Stimulated activated CD4-positive, alpha-beta T cell treated with anti-CD3 and anti-CD28 coated beads, Interleukin-1b, Interleukin-23, amount 100 ng/mL, for 48 hours (primary cell): ENCODE results near the gene TRIM65.
A peak's percentile ranks its signal among the peaks of the same experiment; 100 is the strongest.

Experiments
- DNase-seq: peaks from one replicate; pipeline ENCODE4 v3.0.0-alpha.2; 2020

TRIM65 gene, protein sequence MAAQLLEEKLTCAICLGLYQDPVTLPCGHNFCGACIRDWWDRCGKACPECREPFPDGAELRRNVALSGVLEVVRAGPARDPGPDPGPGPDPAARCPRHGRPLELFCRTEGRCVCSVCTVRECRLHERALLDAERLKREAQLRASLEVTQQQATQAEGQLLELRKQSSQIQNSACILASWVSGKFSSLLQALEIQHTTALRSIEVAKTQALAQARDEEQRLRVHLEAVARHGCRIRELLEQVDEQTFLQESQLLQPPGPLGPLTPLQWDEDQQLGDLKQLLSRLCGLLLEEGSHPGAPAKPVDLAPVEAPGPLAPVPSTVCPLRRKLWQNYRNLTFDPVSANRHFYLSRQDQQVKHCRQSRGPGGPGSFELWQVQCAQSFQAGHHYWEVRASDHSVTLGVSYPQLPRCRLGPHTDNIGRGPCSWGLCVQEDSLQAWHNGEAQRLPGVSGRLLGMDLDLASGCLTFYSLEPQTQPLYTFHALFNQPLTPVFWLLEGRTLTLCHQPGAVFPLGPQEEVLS

DNA sequence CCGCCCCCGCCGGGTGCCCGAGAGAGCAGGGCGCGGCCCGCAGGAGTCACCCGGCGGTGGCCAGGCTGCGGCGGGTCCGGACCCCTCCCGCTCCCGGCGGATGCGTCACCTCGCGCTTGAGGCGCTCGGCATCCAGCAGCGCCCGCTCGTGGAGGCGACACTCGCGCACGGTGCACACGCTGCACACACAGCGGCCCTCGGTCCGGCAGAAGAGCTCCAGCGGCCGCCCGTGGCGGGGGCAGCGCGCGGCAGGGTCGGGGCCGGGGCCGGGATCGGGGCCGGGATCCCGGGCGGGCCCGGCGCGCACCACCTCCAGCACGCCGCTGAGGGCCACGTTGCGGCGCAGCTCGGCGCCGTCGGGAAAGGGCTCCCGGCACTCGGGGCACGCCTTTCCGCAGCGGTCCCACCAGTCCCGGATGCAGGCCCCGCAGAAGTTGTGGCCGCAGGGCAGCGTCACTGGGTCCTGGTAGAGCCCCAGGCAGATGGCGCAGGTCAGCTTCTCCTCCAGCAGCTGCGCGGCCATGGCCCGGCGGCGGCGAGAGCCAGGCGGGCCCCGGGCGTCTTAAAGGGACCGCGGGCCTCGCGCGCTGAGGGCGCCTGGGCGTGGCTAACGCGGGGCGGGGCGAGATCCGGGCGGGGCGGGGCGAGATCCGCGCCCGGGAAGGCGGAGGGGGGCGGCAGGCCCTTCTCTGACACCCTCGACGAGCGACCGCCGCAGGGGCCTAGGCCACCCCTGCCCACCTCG is at the start of gene TRIM65:
Gene TRIM65 (minus strand): TSS at position 537 of the 745 bp plus-strand sequence. CDS start 14 bp downstream, at position 523.
- DNase-seq: peak; percentile 79

DNA sequence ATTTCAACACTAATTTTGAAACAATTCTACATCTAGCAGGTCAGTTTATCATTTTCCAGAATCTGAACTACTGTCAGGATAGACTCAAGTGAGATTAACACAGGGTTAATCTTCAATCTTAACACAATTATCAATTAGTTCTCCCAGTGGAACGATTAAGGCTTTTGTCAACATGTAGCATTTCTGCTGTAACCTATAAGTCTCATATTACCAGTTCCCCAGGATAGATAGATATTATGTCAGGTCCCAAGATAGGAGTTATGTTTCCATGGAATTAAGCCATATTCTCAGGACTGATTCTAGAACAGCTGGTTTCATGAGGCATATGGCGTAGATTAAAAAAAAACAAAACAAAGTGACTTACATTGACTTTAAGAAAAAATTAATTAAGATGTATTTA is 48.5 kb upstream of the TRIM65 start:
- DNase-seq: no peak

DNA sequence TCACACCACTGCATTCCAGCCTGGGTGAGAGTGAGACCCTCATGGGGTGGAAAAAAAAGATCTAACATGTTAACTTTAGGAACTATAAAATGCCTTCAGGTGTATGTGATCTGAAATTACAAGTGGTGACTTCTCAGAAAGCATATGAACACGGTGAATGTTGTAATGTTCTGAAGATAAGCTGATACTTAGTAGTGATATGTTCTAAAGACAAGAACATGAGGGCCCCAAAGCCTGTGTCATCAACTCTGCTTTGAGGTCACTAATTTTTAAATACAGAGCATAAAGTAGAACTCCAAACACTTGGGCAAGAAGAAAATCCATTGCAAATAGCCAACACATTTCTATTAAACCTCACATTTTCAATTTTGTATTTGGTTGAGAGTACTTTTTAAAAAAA is 46.7 kb upstream of the TRIM65 start:
- DNase-seq: no peak

DNA sequence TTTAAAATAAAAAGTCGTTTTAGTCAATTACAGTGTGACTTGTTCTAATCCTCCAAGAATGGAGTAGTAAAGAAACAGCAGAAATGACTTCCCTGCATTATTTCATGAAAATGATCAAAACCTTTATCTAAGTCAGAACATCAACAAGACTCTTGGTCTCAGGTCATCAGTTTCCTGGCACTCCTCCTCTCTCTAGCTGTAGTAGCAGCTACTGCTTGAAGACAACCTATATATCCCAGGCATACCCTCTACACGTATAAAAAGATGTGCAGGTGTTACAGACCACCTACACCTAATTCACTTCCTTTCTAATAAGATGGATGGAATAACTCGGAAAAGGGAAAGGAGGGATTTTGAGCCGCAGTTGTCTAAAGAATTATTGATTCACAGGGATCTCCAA is 45.7 kb upstream of the TRIM65 start:
- DNase-seq: no peak

DNA sequence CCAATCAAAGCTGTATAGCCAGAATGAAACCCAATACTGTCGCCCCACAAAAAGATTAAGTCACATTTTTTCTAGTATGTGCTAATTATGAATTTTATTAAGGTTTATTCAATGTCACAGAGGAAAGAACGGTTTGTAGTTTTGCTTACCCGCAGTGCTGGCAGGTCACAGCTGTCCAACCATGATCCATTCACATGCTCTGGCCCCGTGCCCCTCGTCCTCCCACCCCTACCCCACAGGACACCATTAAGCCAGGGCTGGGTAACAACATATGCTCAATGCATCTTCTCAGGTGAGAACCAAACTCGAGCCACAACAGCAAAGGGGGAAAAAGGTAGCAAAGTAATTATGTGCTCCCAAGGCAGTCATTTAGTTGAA is 44.7 kb upstream of the TRIM65 start:
- no peak for DNase-seq

DNA sequence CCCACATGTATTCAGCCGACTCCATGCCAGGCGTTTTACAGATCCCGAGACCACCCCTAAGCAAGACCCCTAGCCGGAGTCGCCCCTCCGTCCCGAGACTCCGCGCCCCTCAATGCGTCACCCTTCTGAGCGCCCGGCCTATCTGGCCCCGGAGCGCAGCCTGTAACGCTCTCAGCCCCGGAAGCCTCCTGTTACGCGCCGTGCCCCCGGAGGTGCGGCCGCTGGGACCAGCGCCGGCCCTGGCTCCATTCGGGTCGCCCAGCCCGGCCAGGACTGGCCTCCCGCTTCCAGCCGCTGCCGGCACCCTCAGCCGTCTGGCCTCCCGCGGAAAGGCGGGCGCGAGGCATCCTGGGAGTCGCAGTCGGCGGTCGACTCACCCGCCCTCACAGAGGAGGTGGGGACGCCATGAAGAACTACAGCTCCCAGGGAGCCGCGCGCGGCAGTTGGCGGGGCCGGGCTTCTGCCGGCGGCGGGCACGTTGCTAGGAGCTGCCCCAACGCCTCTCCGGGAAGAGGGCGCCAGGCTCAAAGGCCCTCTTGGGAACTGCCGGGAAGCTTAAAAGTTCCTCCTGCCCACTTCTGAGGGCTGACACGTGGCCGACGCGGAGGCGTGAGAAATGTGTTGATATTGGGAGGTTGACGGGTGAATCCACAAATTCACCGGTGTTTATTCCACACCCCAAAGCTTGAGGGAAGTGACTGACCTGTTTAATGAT is 44.1 kb upstream of the TRIM65 start, which contains the start of gene FBF1:
Gene FBF1 (minus strand): TSS at position 316 of the 715 bp plus-strand sequence. CDS start 2,893 bp downstream, outside the sequence.
- DNase-seq: peak; percentile 88

DNA sequence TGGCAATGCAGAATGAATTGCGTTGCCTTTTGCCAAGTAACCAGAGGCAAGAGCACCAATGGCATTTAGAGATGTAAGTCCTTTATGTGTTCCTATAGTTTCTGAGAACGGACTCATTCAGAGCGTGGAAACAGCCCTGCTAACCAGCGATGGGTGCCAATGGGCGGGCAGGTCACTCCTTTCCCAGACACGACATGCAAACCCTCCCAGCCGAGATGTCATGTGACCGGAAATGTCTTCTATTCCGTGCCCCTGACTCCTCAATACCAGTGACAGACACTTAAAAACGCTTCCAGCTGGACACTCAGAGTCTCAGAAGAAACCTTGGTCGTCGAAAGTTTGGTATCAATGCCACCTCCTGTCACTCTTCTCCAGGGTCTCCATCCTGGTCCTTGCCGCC is 40.9 kb upstream of the TRIM65 start:
- no peak for DNase-seq

DNA sequence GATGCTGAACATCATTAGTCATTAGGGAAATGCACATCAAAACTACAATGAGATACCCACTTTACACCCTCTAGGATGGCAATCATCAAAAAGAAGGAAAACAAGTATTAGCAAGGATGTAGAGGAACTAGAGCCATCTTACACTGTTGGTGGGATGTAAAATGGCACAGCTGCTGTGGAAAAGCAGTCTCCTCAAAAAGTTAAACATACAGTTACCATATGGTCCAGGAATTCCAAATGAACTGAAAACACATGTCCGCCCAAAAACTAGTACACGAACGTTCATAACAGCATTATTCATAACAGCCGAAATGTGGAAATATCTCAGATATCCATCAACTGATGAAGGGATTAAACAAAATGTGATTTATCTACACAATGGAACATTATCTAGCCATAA is 37.1 kb upstream of the TRIM65 start:
- DNase-seq: no peak

DNA sequence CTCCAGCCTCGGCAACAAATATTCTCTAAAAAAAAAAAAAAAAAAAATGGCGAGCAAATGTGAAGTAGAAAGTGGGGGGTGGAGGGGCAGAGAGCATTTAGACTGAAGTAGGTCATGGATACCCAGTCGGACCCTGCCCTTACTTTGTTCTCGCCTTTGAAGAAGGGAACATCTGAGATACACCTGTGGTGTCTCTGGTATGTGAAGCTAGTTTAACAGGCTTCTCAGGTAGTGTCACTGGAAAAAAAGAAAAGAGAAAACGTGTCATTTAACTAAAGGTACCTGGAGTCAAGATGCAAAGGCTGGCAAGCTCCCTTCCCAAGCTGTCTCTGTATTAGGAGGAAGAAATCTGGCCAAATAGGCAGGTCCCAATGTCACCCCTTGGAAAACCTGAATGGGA is 36.1 kb upstream of the TRIM65 start:
- DNase-seq: no peak

DNA sequence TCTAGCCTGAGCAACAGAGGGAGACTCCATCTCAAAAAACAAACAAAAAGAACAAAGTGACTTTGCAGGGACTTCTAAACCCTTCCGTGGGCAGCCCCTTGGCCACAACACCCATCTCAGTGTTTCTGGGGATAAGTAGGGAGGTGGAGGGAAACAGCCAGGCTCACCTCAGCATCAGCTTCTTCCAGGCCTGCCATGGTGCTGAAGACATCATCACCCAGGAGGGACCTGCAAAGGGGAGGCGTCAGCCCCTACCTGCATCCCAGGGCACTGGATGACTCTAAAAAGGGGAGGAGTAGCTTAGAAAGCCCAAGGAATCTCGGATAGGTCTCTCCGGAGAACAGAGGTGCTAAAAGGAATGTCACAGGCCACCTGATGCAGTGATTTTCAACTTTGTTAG is 34.3 kb upstream of the TRIM65 start:
- DNase-seq: no peak

DNA sequence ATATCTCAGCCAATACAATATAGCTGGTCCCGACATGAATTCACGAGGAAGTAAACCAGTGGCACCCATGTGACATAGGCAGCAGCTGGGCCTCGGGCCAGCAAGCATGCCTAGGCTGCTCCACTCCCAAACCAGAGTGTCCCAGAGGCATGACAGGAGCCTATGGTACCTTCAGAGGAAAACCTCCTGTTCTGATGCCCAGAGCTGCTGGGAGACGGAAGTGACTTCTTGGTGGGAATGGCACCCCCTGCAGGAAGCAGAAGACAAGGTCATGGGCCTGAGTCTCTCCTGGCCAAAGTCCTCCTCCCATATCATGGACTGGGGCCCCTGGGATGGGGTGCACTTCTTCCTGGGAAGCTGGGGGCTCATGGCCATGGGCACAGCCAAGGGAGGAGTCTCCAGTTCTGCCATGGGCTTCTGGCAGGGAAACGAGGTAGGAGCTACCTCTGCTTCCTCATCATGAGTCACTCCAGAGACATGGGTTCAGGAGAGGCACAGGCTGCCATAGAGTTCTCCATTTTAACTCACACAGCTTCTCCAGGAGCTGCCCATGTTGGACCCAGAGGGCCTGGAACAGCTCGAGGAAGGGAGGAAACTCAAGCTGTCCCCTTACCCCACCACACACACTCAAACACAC is 30.7 kb upstream of the TRIM65 start:
- DNase-seq: no peak

DNA sequence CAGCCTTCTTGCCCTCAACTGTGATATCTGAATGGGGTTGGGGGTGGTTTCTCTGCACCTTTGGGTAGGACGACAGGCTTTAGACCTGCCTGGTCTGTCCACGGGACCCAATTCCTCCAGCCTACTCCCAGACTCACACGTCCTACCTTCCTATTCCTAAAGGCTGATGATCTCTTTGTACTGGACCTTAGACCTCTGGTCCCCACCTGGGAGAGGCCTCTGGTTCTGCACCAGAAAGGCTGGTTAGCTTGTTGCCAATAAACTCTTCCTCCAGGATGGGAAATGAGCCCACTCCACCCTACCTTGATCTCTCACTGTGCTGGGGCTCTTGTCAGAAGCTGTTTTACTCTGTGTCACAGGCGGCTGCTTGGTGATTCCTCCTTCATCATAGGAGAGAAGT is 29.7 kb upstream of the TRIM65 start:
- no peak for DNase-seq

DNA sequence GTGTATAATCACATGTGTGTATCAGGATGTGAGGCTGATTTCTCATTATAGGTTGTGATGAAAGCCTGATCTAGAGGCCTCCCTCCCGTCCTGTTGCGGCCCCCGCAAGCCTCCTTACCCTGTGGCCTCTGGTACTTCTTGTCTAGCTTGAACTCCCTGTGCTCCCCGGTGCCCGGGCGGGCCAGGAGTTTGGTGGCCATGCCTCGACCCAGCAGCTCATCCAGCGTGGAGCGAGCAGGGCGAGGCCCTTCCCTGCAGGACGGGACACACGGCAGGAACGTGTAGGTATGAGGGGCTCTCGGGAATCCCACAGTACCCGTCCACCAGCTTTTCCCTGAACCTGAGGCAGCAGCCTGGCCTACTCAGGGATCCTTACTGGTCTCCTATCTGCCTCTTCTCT is 29.2 kb upstream of the TRIM65 start:
- DNase-seq: no peak

DNA sequence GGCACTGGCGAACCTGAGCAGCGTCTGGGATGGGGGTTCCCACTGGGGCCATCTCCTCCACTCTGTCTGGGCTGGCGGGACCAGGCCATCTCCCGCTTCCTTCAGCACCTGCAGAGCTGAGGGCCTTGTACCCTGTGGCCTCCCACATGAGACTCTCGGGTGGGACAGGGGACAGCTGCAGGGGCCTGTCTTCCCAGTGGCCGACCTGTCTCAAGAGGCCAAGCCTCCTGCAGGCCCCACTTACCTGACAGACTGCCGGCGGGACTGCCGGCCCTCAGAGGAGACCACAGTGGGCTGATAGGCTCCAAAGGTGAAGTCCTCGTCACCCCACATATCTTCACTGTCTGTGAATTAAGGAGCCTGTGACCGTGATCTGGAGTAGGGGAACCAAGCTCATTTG is 28.4 kb upstream of the TRIM65 start:
- DNase-seq: no peak

DNA sequence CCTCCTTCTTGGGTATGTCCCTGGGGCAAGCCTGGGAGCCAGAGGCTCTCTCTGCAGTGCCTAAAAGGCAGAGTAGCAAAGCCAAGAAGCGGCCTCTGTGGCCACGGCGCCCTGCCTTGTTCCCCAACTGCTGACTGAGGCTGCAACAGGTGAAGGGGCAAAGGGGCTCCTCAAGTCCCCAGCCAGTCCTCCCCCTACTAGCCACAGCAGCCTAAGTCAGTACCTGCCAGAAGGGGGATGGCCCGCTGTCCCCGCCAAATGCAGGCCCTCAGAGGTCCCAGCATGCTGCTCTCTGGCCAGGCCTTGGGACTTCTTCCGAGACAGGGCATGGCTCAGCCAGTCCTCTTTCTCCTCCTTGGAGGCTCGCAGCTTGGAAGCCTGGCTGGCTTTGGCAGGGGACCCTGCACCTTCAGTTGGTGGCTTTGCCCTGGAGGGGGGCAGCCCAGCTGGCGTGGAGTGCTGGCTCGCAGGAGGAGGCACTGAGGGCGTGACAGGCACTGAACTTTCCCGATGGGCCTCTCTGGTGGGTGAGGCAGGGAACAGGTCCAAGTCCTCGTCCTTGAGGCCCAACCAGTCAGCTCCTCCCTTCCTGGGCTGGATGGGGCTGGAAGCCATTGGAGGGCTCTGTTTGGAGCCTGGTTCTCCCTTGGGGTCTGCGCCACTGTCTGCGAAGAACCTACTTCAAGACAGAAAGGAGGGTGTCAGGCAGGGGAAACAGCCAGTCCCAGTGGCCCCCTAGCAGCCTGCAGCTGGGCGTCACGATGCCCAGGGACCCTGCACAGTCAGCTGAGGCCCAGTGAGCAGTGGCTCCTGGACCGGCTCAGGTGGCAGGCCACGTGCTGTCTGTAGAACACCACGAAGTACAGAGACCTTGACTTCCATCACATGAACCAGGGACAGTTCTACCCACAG is 26.5 kb upstream of the TRIM65 start:
- DNase-seq: no peak

DNA sequence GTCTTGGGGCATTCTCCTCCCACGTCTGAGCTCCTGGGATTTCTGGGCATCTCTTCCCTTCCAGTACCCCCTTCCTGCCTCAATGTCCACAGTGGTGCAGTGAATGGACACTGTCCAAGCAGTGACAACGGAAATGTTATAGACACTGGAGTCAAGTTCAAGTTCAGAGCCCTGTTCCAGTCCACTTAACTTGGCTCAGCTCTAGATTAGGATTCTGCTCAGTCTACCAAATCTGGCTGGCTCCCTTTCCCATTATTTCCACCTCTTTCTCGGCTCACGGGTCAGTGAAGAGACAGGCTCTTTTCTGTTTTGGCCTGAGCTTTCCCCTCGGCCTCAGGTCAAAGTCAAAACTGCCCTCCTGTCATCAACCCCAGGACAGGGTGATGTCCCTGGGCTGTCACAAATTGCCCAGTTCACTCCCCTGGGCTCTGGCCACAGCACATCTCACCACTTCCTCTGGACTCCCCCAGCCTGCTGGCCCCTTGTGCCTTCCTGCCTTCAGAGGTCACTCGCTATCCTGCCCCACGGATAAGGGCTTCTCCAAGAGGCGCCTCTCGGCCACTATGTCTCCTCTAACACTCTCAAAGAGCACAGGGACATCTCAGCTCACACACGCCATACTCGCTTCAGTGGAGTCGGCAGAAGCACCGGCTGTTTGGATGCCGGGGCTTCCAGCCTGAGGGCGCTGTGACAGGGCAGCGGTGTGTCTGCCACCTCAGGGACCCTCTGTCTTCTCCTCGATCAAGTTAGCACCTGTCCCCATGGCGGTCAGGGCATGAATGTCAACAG is 25.6 kb upstream of the TRIM65 start:
- no peak for DNase-seq

DNA sequence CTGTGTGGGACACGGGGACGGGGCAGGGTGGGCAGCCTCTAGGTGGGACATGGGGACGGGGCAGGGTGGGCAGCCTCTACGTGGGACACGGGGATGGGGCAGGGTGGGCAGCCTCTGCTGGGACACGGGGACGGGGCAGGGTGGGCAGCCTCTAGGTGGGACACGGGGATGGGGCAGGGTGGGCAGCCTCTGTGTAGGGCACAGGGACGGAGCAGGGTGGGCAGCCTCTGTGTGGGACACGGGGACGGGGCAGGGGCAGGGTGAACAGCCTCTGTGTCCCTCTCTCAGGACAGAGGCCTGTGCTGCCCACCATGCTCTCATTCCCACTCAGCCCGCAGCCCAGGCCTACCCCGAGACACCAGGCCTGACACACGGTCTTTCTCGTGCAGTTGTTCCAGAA is 24.8 kb upstream of the TRIM65 start:
- DNase-seq: no peak

DNA sequence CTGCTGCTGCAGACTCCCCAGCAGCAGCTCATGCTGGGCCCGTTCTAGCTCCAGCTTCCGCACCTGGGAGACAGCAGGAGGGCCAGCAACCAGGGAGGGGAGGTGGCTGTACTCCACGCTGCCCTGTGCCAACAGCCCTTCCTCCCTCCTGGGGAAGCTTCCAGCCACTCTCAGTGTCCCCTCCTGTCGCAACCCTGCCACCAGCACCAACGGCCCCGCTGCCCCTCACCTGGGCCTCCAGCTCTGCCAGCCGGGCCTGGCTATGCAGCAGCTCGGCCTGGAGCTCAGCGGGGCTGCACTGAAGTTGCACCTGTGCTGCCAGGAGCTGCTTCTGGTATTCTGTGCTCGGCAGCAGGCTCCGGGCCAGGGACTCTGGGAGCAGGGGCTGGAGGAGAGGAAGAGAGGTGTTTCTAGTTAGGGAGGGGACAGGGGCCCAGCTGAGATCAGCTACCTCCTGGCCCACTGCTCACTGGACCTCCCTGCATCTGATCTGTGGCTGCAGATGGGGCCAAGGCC is 23.4 kb upstream of the TRIM65 start:
- DNase-seq: no peak

DNA sequence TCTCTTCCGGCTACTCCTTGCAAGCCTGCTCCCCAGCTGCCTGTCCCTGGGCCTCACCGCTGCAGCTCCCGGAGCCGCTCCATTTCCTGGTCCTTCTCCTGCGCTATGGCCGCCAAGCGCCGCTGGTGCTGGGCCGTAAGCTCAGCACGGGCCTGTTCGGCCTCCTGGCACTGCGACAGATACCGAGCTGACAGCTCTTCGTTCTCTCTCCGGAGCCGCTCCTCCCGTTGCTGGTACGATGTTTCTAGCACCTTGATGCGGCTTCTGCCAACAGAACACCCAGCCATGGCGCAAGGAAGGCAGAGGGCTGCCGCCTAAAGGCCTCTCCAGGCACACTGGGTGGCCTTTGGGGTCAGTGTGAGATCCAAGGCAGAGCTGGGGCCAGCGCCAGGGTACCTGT is 22.9 kb upstream of the TRIM65 start:
- no peak for DNase-seq

DNA sequence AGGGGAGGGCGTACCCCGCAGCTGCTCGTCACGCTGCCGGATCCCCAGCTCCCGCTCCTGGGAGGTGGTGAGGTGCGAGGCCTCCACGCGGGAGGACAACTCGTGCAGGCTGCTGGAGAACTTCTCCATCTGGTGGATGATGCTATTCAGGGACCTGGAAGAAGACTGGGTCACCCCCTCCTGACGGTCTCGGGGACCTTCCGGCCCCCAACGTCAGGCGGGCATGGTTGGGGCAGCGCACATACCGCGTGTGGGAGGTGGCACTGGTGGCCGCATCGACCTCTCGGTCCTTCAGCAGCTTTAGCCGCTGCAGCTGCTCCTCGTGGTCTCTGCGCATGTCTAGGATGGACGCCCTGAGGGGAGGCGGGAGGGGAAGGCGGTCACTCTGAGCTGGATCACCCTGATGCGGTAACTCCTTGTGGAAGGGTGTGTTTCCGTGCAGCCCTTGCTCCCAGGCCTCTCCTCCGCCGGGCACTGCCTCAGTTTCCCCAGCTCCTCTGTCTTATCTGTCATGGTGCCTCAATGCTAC is 21.2 kb upstream of the TRIM65 start:
- no peak for DNase-seq
